DMS79 treated with DMSO at 0.1 percent for 48 hours (cell line): ENCODE results near the gene RPS6KL1.

Experiments
- DNase-seq: peaks from one replicate; lab custom pipeline; 2025; lab: John Stamatoyannopoulos, UW

RPS6KL1 gene

GRCh38 chr14:74912111-74912510, 10.9 kb downstream of the RPS6KL1 start:
- DNase-seq: no peak

GRCh38 chr14:74911704-74912103, 11.4 kb downstream of the RPS6KL1 start:
- DNase-seq: no peak

- DNase-seq: no peak
These were observed 11.8 kb downstream of the RPS6KL1 start for GRCh38 chr14:74911221-74911620.

- DNase-seq: no peak
These were observed 12.5 kb downstream of the RPS6KL1 start for GRCh38 chr14:74910556-74910955.

- no peak for DNase-seq
These were observed 13.1 kb downstream of the RPS6KL1 start for GRCh38 chr14:74909911-74910310.

GRCh38 chr14:74909501-74909900, 13.6 kb downstream of the RPS6KL1 start:
- no peak for DNase-seq

GRCh38 chr14:74908861-74909341, 14.2 kb downstream of the RPS6KL1 start:
- no peak for DNase-seq

- DNase-seq: peak; percentile 7
These were observed 15.3 kb downstream of the RPS6KL1 start for GRCh38 chr14:74907744-74908143.

GRCh38 chr14:74906925-74907521, 16.0 kb downstream of the RPS6KL1 start:
- no peak for DNase-seq

- peak; percentile 28 for DNase-seq
These were observed 17.4 kb downstream of the RPS6KL1 start for GRCh38 chr14:74905595-74906142.

- no peak for DNase-seq
These were observed 18.2 kb downstream of the RPS6KL1 start for GRCh38 chr14:74904635-74905503.

GRCh38 chr14:74902941-74903705, 19.9 kb downstream of the RPS6KL1 start:
- no peak for DNase-seq

GRCh38 chr14:74898694-74899093, 24.4 kb downstream of the RPS6KL1 start:
- no peak for DNase-seq

- DNase-seq: no peak
These were observed 25.0 kb downstream of the RPS6KL1 start for GRCh38 chr14:74898083-74898482.

- DNase-seq: no peak
These were observed 25.4 kb downstream of the RPS6KL1 start for GRCh38 chr14:74897642-74898041.

- DNase-seq: no peak
These were observed 26.7 kb downstream of the RPS6KL1 start for GRCh38 chr14:74896400-74896799.

- DNase-seq: no peak
These were observed 29.4 kb downstream of the RPS6KL1 start for GRCh38 chr14:74893614-74894091.

GRCh38 chr14:74892745-74893144, 30.3 kb downstream of the RPS6KL1 start:
- DNase-seq: no peak

GRCh38 chr14:74891870-74892269, 31.2 kb downstream of the RPS6KL1 start:
- no peak for DNase-seq

- DNase-seq: no peak
These were observed 32.8 kb downstream of the RPS6KL1 start for GRCh38 chr14:74890262-74890661.

GRCh38 chr14:74888164-74889158, 34.6 kb downstream of the RPS6KL1 start:
- no peak for DNase-seq
